SK-N-SH treated with all-trans-retinoic acid at 6 μM for 48 hours (cell line): ENCODE results near the gene UBXN1.
A peak's percentile ranks its signal among the peaks of the same experiment; 100 is the strongest.
"Not testable (repeated sequence)": the region's sequence is repeated elsewhere in the genome, so short reads cannot be mapped to it uniquely, and the experiment has no call there.

ENCODE experiments used
- ATAC-seq: fragments of 200-7000 bp; cut with Tn5 transposase; 3 replicates; pipeline ENCODE4 v1.9.1; 2020; ENCODE audit warnings: mild to moderate bottlenecking, moderate library complexity
- BACH2 ChIP-seq: fragments of 250-450 bp; sonication (Bioruptor Pico); IDR thresholded peaks from 2 replicates; pipeline ENCODE4 v1.9.0; 2021; ENCODE audit warnings: mild to moderate bottlenecking, borderline replicate concordance
- CSDC2 ChIP-seq: fragments of 250-450 bp; sonication (Bioruptor Pico); IDR thresholded peaks from 2 replicates; pipeline ENCODE4 v1.5.0; 2020; ENCODE audit warnings: mild to moderate bottlenecking, moderate library complexity
- CSRNP3 ChIP-seq: fragments of 250-450 bp; sonication (Bioruptor Pico); IDR thresholded peaks from 2 replicates; pipeline ENCODE4 v1.5.1; 2021; ENCODE audit warnings: mild to moderate bottlenecking, moderate library complexity
- ESRRG ChIP-seq: fragments of 250-450 bp; sonication (Bioruptor Pico); IDR thresholded peaks from 2 replicates; pipeline ENCODE4 v1.6.1; 2021; ENCODE audit warnings: mild to moderate bottlenecking
- GLIS3 ChIP-seq: fragments of 250-450 bp; sonication (Bioruptor Pico); IDR thresholded peaks from 2 replicates; pipeline ENCODE4 v1.5.0; 2020; ENCODE audit warnings: mild to moderate bottlenecking, moderate library complexity
- ISL1 ChIP-seq: fragments of 250-450 bp; sonication (Bioruptor Pico); IDR thresholded peaks from 2 replicates; pipeline ENCODE4 v2.1.2; 2022; ENCODE audit warnings: mild to moderate bottlenecking, moderate library complexity
- OSR1 ChIP-seq: fragments of 250-450 bp; sonication (Bioruptor Pico); IDR thresholded peaks from 2 replicates; pipeline ENCODE4 v1.8.0; 2022; ENCODE audit warnings: moderate library complexity, mild to moderate bottlenecking, inconsistent platforms
- PATZ1 ChIP-seq: fragments of 250-450 bp; sonication (Bioruptor Pico); IDR thresholded peaks from 2 replicates; pipeline ENCODE4 v1.8.0; 2020; ENCODE audit warnings: mild to moderate bottlenecking, moderate library complexity, borderline replicate concordance
- PPARA ChIP-seq: fragments of 250-450 bp; sonication (Bioruptor Pico); IDR thresholded peaks from 2 replicates; pipeline ENCODE4 v1.5.0; 2020; ENCODE audit warnings: mild to moderate bottlenecking, borderline replicate concordance
- RARB ChIP-seq: fragments of 250-450 bp; sonication (Bioruptor Pico); IDR thresholded peaks from 2 replicates; pipeline ENCODE4 v1.8.0; 2021; ENCODE audit warnings: mild to moderate bottlenecking, moderate library complexity
- SNAI2 ChIP-seq: fragments of 250-450 bp; sonication (Bioruptor Pico); IDR thresholded peaks from 2 replicates; pipeline ENCODE4 v1.5.0; 2020; ENCODE audit warnings: mild to moderate bottlenecking, moderate library complexity
- TCF4 ChIP-seq: fragments of 250-450 bp; sonication (Bioruptor Pico); IDR thresholded peaks from 2 replicates; pipeline ENCODE4 v1.8.0; 2021; ENCODE audit warnings: mild to moderate bottlenecking, moderate library complexity, borderline replicate concordance
- TOX ChIP-seq: fragments of 250-450 bp; sonication (Bioruptor Pico); IDR thresholded peaks from 2 replicates; pipeline ENCODE4 v1.8.0; 2021; ENCODE audit warnings: mild to moderate bottlenecking, moderate library complexity, borderline replicate concordance
- ZC3H10 ChIP-seq: fragments of 250-450 bp; sonication (Bioruptor Pico); IDR thresholded peaks from 2 replicates; pipeline ENCODE4 v1.5.1; 2021; ENCODE audit warnings: mild to moderate bottlenecking, moderate library complexity
- ZFP3 ChIP-seq: fragments of 250-450 bp; sonication (Bioruptor Pico); IDR thresholded peaks from 2 replicates; pipeline ENCODE4 v1.5.0; 2020; ENCODE audit warnings: mild to moderate bottlenecking, moderate library complexity
- ZFP30 ChIP-seq: fragments of 450-650 bp; formaldehyde crosslinking; IDR thresholded peaks from 2 replicates; pipeline ENCODE4 v1.5.0; 2022; ENCODE audit warnings: mild to moderate bottlenecking, moderate library complexity
- ZNF565 ChIP-seq: fragments of 450-650 bp; formaldehyde crosslinking; conservative IDR thresholded peaks from 2 replicates; pipeline ENCODE4 v1.5.0; 2020; ENCODE audit warnings: low read depth, mild to moderate bottlenecking, moderate library complexity
- ZNF70 ChIP-seq: fragments of 450-650 bp; formaldehyde crosslinking; IDR thresholded peaks from 2 replicates; pipeline ENCODE4 v1.5.0; 2020; ENCODE audit warnings: mild to moderate bottlenecking, moderate library complexity
- ZNF8 ChIP-seq: fragments of 450-650 bp; formaldehyde crosslinking; IDR thresholded peaks from 2 replicates; pipeline ENCODE4 v1.5.0; 2020; ENCODE audit warnings: mild to moderate bottlenecking, moderate library complexity
- TF ChIP-seq, protein P1 (sequence below): fragments of 250-450 bp; sonication (Bioruptor Pico); IDR thresholded peaks from 2 replicates; pipeline ENCODE4 v1.5.0; 2020; ENCODE audit warnings: mild to moderate bottlenecking, moderate library complexity
- TF ChIP-seq, protein P2 (sequence below): fragments of 250-450 bp; sonication (Bioruptor Pico); IDR thresholded peaks from 2 replicates; pipeline ENCODE4 v1.5.1; 2020; ENCODE audit warnings: low read depth, mild to moderate bottlenecking, moderate library complexity
- TF ChIP-seq, protein P3 (sequence below): fragments of 250-450 bp; sonication (Bioruptor Pico); IDR thresholded peaks from 2 replicates; pipeline ENCODE4 v1.8.0; 2021; ENCODE audit warnings: low read depth, mild to moderate bottlenecking, moderate library complexity, borderline replicate concordance

Gene UBXN1

DNA sequence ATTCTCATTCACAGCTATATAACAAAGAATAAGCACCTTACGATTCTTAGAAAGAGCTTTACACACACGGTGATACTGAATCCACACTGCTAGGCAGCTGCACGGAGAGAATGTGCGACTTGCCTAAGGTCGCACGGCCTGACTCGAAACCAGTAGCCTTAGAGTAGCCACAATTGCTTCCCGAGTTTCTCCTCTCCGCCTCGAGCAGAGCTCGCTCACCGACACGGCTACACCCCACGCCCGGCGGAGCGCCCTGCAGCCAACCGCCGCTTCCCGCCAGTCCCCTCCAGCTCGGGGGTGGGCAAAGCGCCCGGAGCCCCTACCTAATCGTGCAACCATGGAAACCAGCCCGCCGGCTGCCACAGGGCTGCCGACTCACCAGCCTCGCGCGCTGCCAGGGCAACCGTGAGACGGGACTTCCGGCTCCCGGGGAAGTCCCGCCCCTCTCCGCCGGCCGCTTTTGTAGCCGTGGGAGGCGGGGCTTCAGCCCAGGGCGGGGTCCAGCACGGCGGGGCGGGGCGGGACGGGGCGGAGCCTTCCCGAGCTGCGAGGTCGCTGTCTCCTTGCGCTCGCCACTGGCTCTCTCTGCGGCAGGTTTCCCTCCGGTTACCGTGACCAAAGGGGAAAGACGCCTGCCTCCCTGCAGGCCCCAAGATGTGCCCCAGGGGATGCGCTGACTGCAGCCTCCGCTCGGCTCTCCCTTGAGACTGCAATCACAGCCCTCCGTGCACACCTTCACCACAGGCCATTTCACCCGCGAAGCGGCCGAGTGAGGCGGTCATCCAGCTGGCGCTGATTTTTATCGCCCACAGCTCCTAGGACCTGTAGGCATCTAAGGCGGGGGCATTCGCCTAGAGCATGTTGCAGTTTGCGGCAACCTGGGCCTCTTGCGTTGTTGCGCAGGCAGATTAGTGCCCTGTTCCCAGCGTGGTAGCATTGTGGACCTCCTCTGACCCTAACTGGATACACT lies 27.3 kb upstream of the UBXN1 start:
- TF ChIP-seq BACH2 (no peak), ZNF565 (peak; percentile 71; the same call in 1 of the 2 replicates), PATZ1 (CRISPR knock-in tag) (peak; percentile 93; the same call in 1 of the 2 replicates), GLIS3 (CRISPR knock-in tag) (0 out of 2 replicates have a peak, but pooled peaks have one; percentile 13)
- ATAC-seq = peak; percentile 86

DNA sequence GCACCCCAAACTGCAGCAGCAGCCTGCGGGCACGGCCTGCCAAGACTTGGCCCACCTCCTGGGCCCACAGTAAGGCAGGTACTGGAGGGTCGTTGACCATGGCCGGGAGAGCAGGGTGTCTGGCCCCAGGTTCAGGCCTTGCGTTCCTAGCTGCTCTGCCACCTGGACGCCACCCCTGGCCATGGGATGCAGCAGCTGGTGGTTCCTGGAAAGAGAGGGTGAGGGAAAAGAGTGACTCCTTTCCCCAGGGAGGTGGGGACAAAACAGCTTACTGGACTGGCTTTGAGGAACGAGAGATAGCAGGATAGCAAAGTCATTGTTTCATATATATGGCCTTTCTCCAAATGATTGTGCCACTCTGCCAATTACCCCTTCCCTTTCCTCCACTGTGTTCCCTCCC lies 26.5 kb upstream of the UBXN1 start:
- ATAC-seq = peak; percentile 0
- TF ChIP-seq SNAI2 (CRISPR knock-in tag) = no peak
- no peak for TF ChIP-seq ZFP3
- no peak for TF ChIP-seq RARB (CRISPR knock-in tag)
- TF ChIP-seq CSDC2 (CRISPR knock-in tag) = no peak
- no peak for TF ChIP-seq ZNF70 (CRISPR knock-in tag)
- TF ChIP-seq, protein P1, sequence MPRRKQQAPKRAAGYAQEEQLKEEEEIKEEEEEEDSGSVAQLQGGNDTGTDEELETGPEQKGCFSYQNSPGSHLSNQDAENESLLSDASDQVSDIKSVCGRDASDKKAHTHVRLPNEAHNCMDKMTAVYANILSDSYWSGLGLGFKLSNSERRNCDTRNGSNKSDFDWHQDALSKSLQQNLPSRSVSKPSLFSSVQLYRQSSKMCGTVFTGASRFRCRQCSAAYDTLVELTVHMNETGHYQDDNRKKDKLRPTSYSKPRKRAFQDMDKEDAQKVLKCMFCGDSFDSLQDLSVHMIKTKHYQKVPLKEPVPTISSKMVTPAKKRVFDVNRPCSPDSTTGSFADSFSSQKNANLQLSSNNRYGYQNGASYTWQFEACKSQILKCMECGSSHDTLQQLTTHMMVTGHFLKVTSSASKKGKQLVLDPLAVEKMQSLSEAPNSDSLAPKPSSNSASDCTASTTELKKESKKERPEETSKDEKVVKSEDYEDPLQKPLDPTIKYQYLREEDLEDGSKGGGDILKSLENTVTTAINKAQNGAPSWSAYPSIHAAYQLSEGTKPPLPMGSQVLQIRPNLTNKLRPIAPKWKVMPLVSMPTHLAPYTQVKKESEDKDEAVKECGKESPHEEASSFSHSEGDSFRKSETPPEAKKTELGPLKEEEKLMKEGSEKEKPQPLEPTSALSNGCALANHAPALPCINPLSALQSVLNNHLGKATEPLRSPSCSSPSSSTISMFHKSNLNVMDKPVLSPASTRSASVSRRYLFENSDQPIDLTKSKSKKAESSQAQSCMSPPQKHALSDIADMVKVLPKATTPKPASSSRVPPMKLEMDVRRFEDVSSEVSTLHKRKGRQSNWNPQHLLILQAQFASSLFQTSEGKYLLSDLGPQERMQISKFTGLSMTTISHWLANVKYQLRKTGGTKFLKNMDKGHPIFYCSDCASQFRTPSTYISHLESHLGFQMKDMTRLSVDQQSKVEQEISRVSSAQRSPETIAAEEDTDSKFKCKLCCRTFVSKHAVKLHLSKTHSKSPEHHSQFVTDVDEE = no peak
- no peak for TF ChIP-seq ZNF8
- no peak for TF ChIP-seq ZNF565
- TF ChIP-seq ESRRG (CRISPR knock-in tag) = no peak
- TF ChIP-seq TCF4 (CRISPR knock-in tag) = no peak
- no peak for TF ChIP-seq OSR1 (CRISPR knock-in tag)
- no peak for TF ChIP-seq PPARA (CRISPR knock-in tag)
- TF ChIP-seq CSRNP3 = no peak
- no peak for TF ChIP-seq ZC3H10 (CRISPR knock-in tag)
- TF ChIP-seq, protein P2, sequence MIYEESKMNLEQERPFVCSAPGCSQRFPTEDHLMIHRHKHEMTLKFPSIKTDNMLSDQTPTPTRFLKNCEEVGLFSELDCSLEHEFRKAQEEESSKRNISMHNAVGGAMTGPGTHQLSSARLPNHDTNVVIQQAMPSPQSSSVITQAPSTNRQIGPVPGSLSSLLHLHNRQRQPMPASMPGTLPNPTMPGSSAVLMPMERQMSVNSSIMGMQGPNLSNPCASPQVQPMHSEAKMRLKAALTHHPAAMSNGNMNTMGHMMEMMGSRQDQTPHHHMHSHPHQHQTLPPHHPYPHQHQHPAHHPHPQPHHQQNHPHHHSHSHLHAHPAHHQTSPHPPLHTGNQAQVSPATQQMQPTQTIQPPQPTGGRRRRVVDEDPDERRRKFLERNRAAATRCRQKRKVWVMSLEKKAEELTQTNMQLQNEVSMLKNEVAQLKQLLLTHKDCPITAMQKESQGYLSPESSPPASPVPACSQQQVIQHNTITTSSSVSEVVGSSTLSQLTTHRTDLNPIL = no peak
- TF ChIP-seq TOX (CRISPR knock-in tag) = no peak
- no peak for TF ChIP-seq ZFP30 (CRISPR knock-in tag)
- TF ChIP-seq GLIS3 (CRISPR knock-in tag) = no peak

DNA sequence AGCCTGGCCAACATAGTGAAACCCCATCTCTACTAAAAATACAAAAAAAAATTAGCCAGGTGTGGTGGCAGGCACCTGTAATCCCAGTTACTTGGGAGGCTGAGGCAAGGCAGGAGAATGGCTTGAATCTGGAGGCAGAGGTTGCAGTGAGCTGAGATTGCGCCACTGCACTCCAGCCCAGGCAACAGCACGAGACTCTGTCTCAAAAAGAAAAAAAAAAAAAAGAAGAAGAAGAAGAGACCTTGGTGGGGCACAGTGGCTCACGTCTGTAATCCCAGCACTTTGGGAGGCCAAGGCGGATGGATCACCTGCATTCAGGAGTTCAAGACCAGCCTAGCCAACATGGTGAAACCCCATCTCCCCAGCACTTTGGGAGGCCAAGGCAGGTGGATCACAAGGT lies 25.0 kb upstream of the UBXN1 start:
- not testable (repeated sequence) for ATAC-seq

DNA sequence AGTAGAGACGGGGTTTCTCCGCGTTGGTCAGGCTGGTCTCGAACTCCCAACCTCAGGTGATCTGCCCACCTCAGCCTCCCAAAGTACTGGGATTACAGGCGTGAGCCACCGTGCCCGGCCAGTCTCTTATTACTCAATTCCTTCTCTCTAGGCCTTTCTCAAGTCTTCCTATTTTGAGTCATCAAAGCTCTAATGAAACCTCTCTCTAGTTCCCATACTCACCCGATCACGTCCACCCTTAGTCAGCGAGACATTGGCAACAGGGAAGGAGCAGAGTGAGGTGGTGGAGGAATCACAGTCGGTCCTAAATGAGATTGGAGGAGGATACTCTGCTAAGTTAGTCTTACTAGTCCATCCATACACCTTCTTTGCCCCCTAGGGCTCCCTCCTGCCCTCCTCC lies 23.4 kb upstream of the UBXN1 start:
- TF ChIP-seq RARB (CRISPR knock-in tag) (no peak), PPARA (CRISPR knock-in tag) (no peak), OSR1 (CRISPR knock-in tag) (no peak), ZNF70 (CRISPR knock-in tag) (no peak), ISL1 (CRISPR knock-in tag) (no peak), TCF4 (CRISPR knock-in tag) (no peak), ZFP30 (CRISPR knock-in tag) (no peak), ESRRG (CRISPR knock-in tag) (no peak), PATZ1 (CRISPR knock-in tag) (no peak), CSRNP3 (no peak), BACH2 (no peak), TOX (CRISPR knock-in tag) (no peak)
- TF ChIP-seq, protein P3, sequence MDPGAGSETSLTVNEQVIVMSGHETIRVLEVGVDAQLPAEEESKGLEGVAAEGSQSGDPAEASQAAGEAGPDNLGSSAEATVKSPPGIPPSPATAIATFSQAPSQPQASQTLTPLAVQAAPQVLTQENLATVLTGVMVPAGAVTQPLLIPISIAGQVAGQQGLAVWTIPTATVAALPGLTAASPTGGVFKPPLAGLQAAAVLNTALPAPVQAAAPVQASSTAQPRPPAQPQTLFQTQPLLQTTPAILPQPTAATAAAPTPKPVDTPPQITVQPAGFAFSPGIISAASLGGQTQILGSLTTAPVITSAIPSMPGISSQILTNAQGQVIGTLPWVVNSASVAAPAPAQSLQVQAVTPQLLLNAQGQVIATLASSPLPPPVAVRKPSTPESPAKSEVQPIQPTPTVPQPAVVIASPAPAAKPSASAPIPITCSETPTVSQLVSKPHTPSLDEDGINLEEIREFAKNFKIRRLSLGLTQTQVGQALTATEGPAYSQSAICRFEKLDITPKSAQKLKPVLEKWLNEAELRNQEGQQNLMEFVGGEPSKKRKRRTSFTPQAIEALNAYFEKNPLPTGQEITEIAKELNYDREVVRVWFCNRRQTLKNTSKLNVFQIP (CRISPR knock-in tag) = no peak
- no peak for ATAC-seq
